HG03103 (cell line): Measurements from ENCODE around the gene RILPL1.
"Not testable (repeated sequence)": the region's sequence is repeated elsewhere in the genome, so short reads cannot be mapped to it uniquely, and the experiment has no call there.

Experiments used
- ATAC-seq: cut with Tn5 transposase; IDR thresholded peaks from one replicate; pipeline ENCODE4 v1.9.1; 2021; ENCODE audit warnings: low read depth; ENCODE audit not compliant: unreplicated experiment

RILPL1 gene, protein sequence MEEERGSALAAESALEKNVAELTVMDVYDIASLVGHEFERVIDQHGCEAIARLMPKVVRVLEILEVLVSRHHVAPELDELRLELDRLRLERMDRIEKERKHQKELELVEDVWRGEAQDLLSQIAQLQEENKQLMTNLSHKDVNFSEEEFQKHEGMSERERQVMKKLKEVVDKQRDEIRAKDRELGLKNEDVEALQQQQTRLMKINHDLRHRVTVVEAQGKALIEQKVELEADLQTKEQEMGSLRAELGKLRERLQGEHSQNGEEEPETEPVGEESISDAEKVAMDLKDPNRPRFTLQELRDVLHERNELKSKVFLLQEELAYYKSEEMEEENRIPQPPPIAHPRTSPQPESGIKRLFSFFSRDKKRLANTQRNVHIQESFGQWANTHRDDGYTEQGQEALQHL

DNA sequence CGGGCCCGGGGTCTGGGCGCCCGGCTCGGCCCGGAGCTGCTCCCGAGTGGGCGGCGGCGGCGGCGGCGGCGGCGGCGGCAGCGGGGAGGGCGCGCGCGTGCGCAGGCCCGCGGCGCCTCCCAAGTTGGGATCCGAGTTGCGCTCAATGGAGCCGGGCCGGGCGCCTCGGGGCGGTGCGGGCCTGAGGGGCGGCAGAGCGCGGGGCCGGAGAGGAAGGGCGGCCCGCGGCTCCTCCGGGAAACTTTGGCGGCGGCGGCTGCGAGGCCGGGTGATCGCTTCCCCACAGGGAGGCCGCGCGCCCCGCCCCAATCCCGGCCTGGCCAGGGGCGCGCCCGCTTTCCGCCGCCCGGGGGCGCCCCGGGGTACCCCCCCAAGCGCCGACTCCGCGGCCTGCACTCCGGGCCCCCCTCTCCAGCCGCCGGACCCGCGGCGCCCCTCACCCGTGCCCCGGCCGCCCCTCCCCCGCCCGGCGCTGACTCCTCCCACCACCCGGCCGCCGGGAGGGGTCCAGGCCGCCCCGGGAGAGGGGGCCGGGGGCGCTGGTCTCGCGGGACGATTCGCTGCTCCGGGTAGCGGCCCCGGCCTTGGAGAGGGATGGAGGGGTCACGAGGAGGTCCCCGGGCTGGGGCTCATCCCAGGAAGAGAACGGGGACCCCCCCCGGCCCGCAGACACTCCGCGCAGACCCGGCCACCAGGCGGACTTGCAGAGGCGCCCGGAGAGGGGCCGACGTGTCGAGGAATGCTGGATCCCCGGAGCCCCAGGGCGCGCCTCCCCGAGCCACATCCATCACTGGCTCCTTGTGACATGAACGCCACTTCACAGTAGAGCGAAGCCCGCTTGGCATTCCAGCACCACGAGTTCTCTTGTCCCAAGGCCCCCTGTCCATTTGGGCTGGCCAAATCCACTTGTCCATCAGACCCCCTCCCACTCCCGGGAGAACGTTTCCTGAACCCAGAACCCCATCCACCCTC is at the start of gene RILPL1:
Gene RILPL1, minus strand, starts transcription at position 48 of the 972 bp plus-strand sequence. CDS start 237 bp downstream, outside the sequence.
- no peak for ATAC-seq

DNA sequence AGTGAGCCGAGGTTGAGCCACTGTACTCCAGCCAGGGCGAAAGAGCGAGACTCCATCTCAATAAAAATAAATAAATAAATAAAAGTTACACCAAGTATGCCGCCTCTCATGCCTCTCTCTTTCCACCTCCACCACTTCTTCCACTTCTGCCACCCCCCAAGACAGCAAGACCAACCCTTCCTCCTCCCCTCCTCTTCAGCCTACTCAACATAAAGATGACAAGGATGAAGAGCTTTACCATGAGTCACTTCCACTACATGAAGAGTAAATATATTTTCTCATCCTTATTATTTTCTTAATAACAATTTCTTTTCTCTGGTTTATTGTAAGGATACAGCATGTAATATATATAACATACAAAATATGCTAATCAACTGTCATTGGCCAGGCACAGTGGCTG is 47.3 kb upstream of the RILPL1 start:
- no peak for ATAC-seq

DNA sequence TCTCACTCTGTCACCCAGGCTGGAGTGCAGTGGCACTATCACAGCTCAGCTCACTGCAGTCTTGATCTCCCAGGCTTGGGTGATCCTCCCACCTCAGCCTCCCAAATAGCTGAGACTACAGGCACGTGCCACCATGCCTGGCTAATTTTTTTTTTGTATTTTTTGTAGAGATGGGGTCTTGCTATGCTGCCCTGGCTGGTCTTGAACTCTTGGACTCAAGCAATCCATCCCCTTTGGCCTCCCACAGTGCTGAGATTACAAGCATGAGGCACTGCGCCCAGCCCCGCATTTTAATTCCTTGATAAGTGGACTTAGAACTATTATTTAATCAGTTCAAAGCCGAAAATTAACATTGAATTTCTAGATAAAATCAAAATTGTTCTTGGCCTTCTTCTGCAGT is 45.3 kb upstream of the RILPL1 start:
- not testable (repeated sequence) for ATAC-seq

DNA sequence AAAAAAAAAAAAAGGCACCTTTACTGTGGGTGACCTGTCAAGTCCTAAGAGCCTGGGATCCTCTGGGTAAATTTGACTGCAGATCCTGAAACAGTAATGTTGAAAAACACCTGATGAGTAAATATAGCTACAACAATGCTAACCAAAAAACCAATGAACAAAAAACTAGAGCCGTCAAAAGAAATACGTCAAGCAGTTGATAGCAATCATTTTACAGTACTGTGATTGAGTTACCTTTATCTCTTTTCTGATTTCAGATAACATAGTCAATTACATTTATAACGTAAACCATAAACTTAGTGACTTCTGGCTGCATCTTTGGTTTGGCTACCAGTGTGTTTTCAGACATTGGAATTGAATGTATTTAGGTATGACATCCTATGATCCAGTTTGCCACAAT is 44.7 kb upstream of the RILPL1 start:
- ATAC-seq = no peak

DNA sequence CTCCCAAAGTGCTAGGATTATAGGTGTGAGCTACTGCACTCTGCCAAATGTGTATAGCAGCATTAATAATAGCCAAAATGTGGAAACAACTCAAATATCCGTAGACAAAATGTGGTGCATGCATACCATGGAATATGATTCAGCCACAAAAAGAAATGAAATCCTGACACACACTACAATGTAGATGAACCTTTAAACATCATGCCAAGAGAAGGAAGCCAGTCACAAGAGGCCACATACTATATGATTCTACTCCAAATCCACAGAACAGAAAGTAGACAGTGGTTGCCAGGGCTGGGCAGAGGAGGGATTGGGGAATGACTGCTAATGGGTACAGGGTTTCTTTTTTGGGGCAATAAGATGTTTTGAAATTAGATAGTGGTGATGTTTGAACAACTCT is 43.1 kb upstream of the RILPL1 start:
- ATAC-seq = no peak

DNA sequence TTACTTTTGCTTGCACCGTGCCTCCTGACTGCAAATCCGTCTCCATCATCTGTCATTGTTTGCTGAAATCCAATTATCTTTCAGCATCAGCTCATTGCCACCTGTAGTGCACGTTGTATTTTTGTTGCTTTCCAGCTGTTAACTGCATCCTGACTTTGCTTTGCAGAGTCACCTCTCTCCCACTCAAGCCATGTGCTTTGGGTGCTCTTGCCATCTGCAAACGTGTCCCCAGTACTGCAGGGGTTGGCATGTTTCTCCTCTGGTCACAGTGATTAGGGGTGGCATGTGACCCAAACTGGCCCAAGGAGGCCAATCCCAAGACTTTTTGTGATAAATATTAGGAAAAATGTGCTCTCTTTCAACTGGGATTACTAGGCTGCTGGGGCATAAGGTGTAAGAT is 40.4 kb upstream of the RILPL1 start:
- no peak for ATAC-seq

DNA sequence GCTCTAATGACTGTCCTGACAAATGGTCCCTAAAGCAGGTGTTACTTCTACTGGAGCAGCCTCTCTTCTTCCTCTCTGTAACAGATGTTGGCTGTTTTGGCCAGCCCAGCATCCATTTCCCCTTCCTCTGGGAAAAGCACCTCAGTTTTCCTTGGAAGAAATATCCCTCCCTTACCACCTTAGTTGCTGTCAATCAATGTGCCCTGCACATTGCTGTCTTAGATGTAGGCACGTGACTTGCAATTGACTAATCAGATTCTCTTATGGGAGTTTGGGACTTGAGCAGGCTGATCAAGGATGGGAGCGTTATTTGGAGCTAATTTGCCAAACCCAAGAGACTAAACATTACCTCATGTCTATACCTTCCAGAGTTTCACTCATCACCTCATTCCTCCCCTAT is 38.9 kb upstream of the RILPL1 start:
- no peak for ATAC-seq

DNA sequence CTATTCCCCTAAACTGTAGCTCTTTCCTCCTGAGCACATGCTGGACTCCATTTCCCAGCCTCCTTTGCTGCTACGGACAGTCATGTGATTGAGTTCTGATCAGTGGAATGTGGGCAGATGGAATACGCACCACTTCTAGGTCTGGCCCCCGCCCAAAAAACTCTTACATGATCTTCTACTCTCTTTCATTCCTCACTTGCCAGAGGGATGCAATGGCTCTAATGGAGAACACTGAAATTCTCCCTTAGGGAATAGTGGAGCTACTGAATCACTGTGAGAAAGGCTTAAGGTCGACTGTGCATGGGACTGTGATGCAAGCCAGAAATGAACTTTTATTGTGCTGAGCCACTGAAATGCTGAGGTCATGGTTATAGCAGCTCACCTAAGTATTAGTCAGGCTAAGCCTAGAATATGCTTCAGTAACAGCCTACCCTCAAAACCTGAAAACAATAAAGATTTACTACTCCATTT is 37.9 kb upstream of the RILPL1 start:
- no peak for ATAC-seq

DNA sequence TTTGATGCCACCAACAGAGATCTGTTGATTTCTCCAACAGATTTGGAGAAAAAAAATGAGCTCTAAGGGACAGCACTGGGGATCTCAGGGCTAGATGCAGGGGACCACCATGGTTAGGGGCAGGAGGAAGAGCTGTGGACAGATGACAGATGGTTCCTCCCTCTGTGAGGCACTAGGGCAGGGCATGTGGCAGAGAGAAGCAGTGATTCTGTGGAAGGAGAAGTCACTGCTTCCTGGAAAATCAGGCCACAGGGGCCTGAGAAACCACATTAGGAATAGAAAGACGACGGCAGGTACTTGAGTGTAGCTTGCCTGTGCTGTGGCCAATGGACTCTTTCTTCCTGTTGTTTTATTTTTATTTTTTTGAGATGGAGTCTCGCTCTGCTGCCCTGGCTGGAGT is 25.9 kb upstream of the RILPL1 start:
- ATAC-seq = no peak

DNA sequence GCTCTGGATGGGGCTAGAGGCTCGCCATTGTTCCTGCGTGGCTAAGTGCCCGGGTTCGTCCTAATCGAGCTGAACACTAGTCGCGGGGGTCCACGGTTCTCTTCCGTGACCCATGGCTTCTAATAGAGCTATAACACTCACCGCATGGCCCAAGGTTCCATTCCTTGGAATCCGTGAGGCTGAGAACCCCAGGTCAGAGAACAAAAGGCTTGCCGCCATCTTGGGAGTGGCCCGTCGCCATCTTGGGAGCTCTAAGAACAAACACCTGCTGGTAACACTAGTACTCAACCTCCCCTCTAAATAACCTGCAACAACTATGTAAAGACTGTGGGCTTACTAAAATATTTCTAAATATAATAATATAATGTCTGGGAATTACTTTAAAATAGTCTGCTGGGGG is 25.0 kb upstream of the RILPL1 start:
- ATAC-seq = not testable (repeated sequence)

DNA sequence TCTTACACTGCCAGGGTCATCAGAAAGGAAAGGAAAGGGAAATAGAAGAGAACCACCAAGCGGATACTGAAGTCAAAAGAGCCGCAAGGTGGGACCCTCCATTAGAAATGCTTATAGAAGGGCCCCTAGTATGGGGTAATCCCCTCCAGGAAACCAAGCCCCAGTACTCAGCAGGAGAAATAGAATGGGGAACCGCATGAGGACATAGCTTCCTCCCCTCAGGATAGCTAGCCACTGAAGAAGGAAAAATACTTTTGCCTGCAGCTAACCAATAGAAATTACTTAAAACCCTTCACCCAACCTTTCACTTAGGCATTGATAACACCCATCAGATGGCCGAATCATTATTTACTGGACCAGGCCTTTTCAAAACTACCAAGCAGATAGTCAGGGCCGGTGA is 21.3 kb upstream of the RILPL1 start:
- not testable (repeated sequence) for ATAC-seq

DNA sequence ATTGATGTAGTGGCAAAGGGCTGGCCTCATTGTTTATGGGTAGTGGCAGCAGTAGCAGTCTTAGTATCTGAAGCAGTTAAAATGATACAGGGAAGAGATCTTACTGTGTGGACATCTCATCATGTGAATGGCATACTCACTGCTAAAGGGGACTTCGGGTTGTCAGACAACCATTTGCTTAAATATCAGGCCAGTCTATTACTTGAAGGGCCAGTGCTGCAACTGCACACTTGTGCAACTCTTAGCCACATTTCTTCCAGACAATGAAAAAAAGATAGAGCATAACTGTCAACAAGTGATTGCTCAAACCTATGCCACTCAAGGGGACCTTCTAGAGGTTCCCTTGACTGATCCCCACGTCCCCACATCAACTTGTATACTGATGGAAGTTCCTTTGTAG is 20.6 kb upstream of the RILPL1 start:
- ATAC-seq = not testable (repeated sequence)

DNA sequence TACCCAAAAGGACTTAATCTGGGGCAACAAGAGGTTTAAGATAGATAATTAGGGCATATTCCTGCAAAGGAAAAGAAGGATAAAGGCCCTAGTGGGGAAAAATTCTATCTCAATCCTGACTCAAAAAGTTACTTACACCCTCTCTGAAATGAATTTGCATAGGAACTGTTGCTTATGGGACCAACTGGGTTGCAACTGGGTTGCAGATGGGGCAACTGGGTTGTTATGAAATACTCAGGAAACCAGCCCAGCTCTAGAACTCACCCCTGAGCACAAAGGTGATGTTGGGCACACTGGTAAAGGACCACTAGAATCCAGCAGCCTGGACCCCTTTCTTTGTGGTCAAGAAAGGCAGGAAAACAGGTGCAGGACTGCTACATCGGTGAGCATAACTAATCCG is 17.2 kb upstream of the RILPL1 start:
- ATAC-seq = no peak

DNA sequence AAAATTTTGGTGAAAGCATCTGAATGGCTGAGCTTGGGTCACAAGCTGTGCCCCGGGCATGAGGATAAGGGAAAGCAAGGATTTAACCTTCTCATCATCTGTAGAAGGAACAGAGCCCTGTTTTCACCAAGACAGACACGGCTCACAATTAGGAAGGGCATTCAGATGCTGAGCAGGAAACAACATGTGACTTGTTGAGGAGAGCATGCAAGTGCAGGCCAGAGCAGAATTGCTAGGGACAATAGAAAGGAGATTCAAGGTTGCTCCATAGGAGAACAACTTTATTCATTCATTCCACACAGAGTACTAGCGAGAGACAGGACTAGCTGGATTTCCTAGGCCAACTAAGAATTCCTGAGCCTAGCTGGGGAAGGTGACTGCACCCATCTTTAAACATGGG is 14.6 kb upstream of the RILPL1 start:
- ATAC-seq = no peak

DNA sequence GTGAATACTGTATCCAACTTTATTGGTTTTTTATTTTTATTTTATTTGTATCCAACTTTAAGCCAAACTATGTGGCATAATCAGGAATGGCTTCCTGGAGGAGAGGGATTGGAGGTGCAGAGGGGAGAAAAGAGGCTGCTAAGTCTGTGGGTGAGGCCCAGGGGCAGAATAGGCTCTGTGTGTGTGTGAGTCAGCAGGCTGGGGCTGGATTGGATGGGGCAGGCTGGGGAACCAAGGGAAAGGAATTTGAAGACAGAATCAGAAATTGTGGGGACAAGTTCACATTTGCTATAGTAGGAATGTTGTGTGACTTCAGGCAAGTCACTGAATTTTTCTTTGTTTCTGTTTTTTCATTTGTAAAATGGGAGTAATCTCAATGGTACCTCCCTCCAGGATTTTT is 12.8 kb upstream of the RILPL1 start:
- no peak for ATAC-seq

DNA sequence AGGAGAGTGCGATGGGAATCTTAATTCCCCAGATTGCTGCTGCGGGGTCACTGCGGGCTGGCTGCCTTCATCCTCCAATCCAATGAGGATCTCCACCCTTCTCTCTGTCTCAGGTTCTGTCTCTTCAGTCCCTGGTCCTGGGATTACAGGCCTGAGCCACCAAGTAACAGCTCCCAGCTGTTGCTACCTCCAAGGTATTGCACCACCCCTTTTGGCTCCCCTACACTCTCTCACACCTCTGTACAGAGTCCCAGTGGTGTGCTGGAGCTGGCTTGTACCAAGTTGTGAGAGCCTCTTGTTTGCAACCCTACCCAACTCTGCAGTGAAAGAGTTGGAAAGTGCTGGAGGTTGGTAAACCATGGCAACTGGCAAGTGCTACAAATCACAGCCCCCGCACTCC is 10.0 kb upstream of the RILPL1 start:
- no peak for ATAC-seq

DNA sequence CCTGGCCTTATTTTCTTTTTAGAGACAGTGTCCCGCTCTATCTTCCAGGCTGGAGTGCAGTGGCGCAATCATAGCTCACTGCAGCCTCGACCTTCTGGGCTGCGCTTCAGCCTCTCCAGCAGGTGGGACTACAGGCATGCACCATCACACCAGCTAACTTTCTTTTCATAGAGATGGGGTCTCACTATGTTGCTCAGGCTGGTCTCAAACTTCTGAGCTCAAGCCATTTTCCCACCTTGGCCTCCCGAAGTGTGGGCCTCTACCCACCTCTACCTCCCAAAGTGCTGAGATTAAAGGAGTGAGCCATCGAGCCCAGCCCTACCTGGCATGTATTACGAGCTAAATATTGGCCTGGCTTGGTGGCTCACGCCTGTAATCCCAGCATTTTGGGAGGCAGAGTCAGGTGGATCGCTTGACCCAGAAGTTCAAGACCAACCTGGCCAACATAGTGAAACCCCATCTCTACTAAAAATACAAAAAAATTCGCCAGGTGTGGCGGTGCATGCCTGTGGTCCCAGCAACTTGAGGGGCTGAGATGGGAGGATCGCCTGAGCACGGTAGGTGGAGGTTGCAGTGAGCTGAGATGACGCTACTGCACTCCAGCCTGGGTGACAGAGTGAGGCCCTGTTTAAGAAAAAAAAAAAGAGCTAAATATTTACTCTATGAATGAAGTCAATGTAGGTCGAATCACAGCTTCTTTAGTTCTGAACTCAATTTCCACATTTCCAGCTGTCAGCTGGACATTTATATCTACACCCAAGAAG is 7.6 kb upstream of the RILPL1 start:
- no peak for ATAC-seq

DNA sequence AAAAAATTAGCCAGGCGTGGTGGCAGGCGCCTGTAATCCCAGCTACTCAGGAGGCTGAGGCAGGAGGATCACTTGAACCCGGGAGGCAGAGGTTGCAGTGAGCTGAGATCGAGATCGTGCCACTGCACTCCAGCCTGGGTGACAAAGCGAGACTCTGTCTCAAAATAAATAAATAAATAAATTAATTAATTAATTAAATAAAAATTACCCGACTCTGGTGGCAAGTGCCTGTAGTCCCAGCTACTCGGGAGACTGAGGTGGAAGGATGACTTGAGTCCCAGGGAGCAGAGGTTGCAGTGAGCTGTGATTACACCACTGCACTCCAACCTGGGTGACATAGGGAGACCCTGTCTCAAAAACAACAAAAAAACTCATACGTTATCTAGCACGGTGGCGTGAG is 2.4 kb upstream of the RILPL1 start:
- not testable (repeated sequence) for ATAC-seq

DNA sequence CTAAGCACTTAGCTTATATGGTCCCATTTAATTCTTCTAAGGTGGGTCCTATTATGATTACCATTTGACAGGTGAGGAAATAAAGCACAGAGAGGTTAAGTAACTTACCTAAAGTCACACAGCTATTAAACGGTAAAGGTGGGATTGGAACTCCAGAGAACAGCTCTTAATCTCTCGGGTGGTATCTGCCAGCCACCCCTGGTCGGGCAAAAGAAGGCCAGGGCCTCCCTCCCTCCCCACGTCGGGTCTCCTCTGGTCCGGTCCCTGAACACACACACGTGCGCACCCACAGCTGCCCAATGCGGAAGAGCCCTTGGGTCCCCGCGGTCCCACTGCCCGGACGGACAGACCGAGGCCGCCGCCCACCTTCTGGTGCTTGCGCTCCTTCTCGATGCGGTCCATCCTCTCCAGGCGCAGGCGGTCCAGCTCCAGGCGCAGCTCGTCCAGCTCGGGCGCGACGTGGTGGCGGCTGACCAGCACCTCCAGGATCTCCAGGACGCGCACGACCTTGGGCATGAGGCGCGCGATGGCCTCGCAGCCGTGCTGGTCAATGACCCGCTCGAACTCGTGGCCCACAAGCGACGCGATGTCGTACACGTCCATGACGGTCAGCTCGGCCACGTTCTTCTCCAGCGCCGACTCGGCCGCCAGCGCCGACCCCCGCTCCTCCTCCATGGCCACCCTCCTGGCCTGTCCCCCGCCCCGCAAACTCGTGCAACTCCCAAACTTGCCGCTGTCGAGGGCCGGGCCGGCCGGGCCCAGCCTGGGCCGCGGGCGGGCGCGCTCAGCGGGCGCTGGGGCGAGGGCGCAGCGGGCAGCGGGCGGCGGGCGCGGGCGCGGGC is 490 bp downstream of the RILPL1 start:
- ATAC-seq = no peak

DNA sequence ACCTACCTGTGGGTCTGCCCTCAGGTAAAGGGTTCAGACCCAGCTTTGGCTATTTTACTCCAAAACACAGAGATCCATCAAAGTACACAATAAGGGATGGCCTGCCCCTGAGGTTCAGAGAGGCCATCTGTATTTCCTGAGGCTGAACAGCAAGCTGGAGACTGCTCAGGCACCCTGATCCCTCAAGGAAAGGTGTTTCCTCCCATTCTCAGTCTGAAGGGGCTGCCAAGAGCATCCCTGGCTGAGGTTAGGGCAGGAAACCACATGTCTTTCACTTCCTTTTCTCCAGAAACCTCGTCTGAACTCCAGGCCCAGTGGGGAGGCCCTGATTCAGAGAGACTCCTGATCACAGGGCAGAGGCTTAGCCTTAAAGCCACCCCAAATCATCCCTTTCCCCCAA is 1.5 kb downstream of the RILPL1 start:
- peak; percentile 48 for ATAC-seq
